Activated CD4-positive, alpha-beta T cell treated with anti-CD3 and anti-CD28 coated beads, Interleukin-2, amount 50 U/mL, for 48 hours (primary cell): ENCODE results near the gene PKP4.

ENCODE experiments used
- DNase-seq, 2 experiments: peaks; one replicate each; pipeline ENCODE4 v3.0.0-alpha.2; 2020

Gene PKP4

GRCh38 chr2:158498043-158498748 lies 41.4 kb downstream of the PKP4 start:
- no peak for DNase-seq

GRCh38 chr2:158498749-158499136 lies 42.0 kb downstream of the PKP4 start:
- DNase-seq: no peak

GRCh38 chr2:158499383-158499782 lies 42.6 kb downstream of the PKP4 start:
- no peak for DNase-seq

GRCh38 chr2:158500333-158500732 lies 43.6 kb downstream of the PKP4 start:
- no peak for DNase-seq

- no peak for DNase-seq
Measured at GRCh38 chr2:158501301-158501700, 44.5 kb downstream of the PKP4 start.

- DNase-seq: no peak
Measured at GRCh38 chr2:158502974-158503373, 46.2 kb downstream of the PKP4 start.

- DNase-seq: no peak
Measured at GRCh38 chr2:158504088-158504487, 47.3 kb downstream of the PKP4 start.

GRCh38 chr2:158505448-158505934 lies 48.7 kb downstream of the PKP4 start:
- DNase-seq: no peak

- DNase-seq: peak; percentile 11 to 15
Measured at GRCh38 chr2:158507141-158507540, 50.4 kb downstream of the PKP4 start.

GRCh38 chr2:158507679-158508078 lies 50.9 kb downstream of the PKP4 start:
- no peak for DNase-seq

- peak in 1 of 2 experiments; percentile 13 for DNase-seq
Measured at GRCh38 chr2:158509928-158510797, 53.4 kb downstream of the PKP4 start.

GRCh38 chr2:158510887-158511286 lies 54.1 kb downstream of the PKP4 start:
- no peak for DNase-seq

GRCh38 chr2:158511706-158512105 lies 55.0 kb downstream of the PKP4 start:
- no peak for DNase-seq

- no peak for DNase-seq
Measured at GRCh38 chr2:158512323-158512722, 55.6 kb downstream of the PKP4 start.

- DNase-seq: no peak
Measured at GRCh38 chr2:158513841-158514240, 57.1 kb downstream of the PKP4 start.

GRCh38 chr2:158518084-158518483 lies 61.3 kb downstream of the PKP4 start:
- no peak for DNase-seq

- no peak for DNase-seq
Measured at GRCh38 chr2:158519481-158519880, 62.7 kb downstream of the PKP4 start.

GRCh38 chr2:158529379-158530259 lies 72.9 kb downstream of the PKP4 start:
- DNase-seq: no peak

GRCh38 chr2:158530829-158531228 lies 74.1 kb downstream of the PKP4 start:
- DNase-seq: no peak

- no peak for DNase-seq
Measured at GRCh38 chr2:158533009-158533408, 76.3 kb downstream of the PKP4 start.

GRCh38 chr2:158539176-158540005 lies 82.6 kb downstream of the PKP4 start:
- no peak for DNase-seq

- no peak for DNase-seq
Measured at GRCh38 chr2:158542577-158542976, 85.8 kb downstream of the PKP4 start.
